SK-N-SH treated with all-trans-retinoic acid at 6 μM for 48 hours (cell line): ENCODE data around the gene IZUMO2.

Source experiments
- ARNTL ChIP-seq: fragments of 450-650 bp; formaldehyde crosslinking; IDR thresholded peaks from 2 replicates; pipeline ENCODE4 v1.5.0; 2020; ENCODE audit warnings: low read depth, mild to moderate bottlenecking, moderate library complexity, borderline replicate concordance
- GLIS3 ChIP-seq: fragments of 250-450 bp; sonication (Bioruptor Pico); IDR thresholded peaks from 2 replicates; pipeline ENCODE4 v1.5.0; 2020; ENCODE audit warnings: mild to moderate bottlenecking, moderate library complexity
- RARB ChIP-seq: fragments of 250-450 bp; sonication (Bioruptor Pico); IDR thresholded peaks from 2 replicates; pipeline ENCODE4 v1.8.0; 2021; ENCODE audit warnings: mild to moderate bottlenecking, moderate library complexity
- ZC3H10 ChIP-seq: fragments of 250-450 bp; sonication (Bioruptor Pico); IDR thresholded peaks from 2 replicates; pipeline ENCODE4 v1.5.1; 2021; ENCODE audit warnings: mild to moderate bottlenecking, moderate library complexity
- ZFP30 ChIP-seq: fragments of 450-650 bp; formaldehyde crosslinking; IDR thresholded peaks from 2 replicates; pipeline ENCODE4 v1.5.0; 2022; ENCODE audit warnings: mild to moderate bottlenecking, moderate library complexity
- ZNF70 ChIP-seq: fragments of 450-650 bp; formaldehyde crosslinking; IDR thresholded peaks from 2 replicates; pipeline ENCODE4 v1.5.0; 2020; ENCODE audit warnings: mild to moderate bottlenecking, moderate library complexity

DNA sequence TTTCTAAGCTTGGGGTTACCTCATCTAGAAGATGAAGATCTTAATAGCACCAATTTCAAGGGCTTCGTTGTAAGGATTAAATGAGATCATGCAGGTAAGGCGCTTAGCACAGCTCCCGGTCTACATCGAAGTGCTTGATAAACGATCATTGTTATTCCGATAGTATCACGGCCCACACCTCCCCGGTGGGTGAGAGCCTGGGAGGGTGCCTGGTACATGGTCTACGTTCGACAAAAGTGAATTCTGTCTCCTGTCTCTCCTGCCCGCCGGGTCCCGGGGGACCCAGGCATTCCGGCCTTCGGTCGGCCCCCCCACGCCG lies 39.8 kb upstream of the IZUMO2 start:
- TF ChIP-seq ZC3H10 (no peak), ZFP30 (CRISPR knock-in tag) (no peak), ARNTL (CRISPR knock-in tag) (no peak), GLIS3 (no peak), RARB (CRISPR knock-in tag) (no peak), ZNF70 (CRISPR knock-in tag) (no peak)
